GM23338 (cell line): ENCODE measurements around the gene FLT3. TPM values are rescaled to one million over a fixed set of nuclear protein-coding genes. Genes with fewer than 3 reads are reported as not detected.

Experiments used
- ATAC-seq: fragments of 200-7000 bp; cut with Tn5 transposase; 3 replicates; pipeline ENCODE4 v1.9.1; 2020
- DNase-seq: peaks from one replicate; pipeline ENCODE4 v3.0.0-alpha.2; 2015; ENCODE audit warnings: low spot score
- H2AFZ ChIP-seq: fragments of 200-600 bp; sonication (generic); 2 replicates; pipeline ENCODE4 v1.8.0; 2016; ENCODE audit warnings: antibody characterized with exemption, mild to moderate bottlenecking, moderate library complexity
- H3F3A ChIP-seq: fragments of 200-600 bp; sonication (generic); replicated peaks from 2 replicates; pipeline ENCODE4 v1.8.0; 2017; ENCODE audit warnings: antibody characterized with exemption, mixed run types, low read depth
- H3K27ac ChIP-seq: fragments of 200-600 bp; sonication (generic); 2 replicates; pipeline ENCODE4 v1.6.1; 2016; ENCODE audit warnings: low read depth
- H3K27me3 ChIP-seq: fragments of 200-600 bp; sonication (generic); 2 replicates; pipeline ENCODE4 v1.8.0; 2016; ENCODE audit warnings: mild to moderate bottlenecking, mixed run types, moderate library complexity; ENCODE audit not compliant: insufficient read depth
- H3K36me3 ChIP-seq: fragments of 200-600 bp; sonication (generic); 2 replicates; pipeline ENCODE4 v1.8.0; 2016; ENCODE audit warnings: mild to moderate bottlenecking; ENCODE audit not compliant: insufficient read depth
- H3K4me1 ChIP-seq: fragments of 200-600 bp; sonication (generic); 2 replicates; pipeline ENCODE4 v1.8.0; 2016; ENCODE audit warnings: mild to moderate bottlenecking, moderate library complexity; ENCODE audit not compliant: insufficient read depth
- H3K4me2 ChIP-seq: fragments of 200-600 bp; sonication (generic); 2 replicates; pipeline ENCODE4 v1.7.1; 2017; ENCODE audit warnings: mixed run types
- H3K4me3 ChIP-seq: fragments of 200-600 bp; sonication (generic); 2 replicates; pipeline ENCODE4 v1.6.1; 2016; ENCODE audit warnings: mixed run types
- H3K79me2 ChIP-seq: fragments of 200-600 bp; sonication (generic); replicated peaks from 2 replicates; pipeline ENCODE4 v1.8.0; 2017; ENCODE audit warnings: mild to moderate bottlenecking; ENCODE audit not compliant: insufficient read depth
- H3K9me2 ChIP-seq: fragments of 200-600 bp; sonication (generic); 2 replicates; pipeline ENCODE4 v1.8.0; 2017; ENCODE audit not compliant: insufficient read depth
- H4K20me1 ChIP-seq: fragments of 200-600 bp; sonication (generic); replicated peaks from 2 replicates; pipeline ENCODE4 v1.8.0; 2017; ENCODE audit warnings: mild to moderate bottlenecking; ENCODE audit not compliant: insufficient read depth
- H3K27ac Mint-ChIP-seq: 2 replicates; pipeline ENCODE4 v1.8.0; 2020; ENCODE audit warnings: inconsistent platforms, mild to moderate bottlenecking, moderate library complexity, mixed read lengths
- H3K27me3 Mint-ChIP-seq: 3 replicates; pipeline ENCODE4 v1.8.0; 2022; ENCODE audit warnings: low read depth, mild to moderate bottlenecking, moderate library complexity, mixed read lengths, inconsistent platforms; ENCODE audit not compliant: insufficient read depth, poor library complexity
- H3K36me3 Mint-ChIP-seq: 3 replicates; pipeline ENCODE4 v1.8.0; 2021; ENCODE audit warnings: low read depth, mild to moderate bottlenecking, inconsistent platforms, moderate library complexity, mixed read lengths
- H3K4me1 Mint-ChIP-seq: 3 replicates; pipeline ENCODE4 v1.8.0; 2020; ENCODE audit warnings: mild to moderate bottlenecking, inconsistent platforms, mixed read lengths
- H3K4me3 Mint-ChIP-seq: 3 replicates; pipeline ENCODE4 v1.8.0; 2021; ENCODE audit warnings: moderate library complexity, mild to moderate bottlenecking, inconsistent platforms, mixed read lengths
- H3K9me3 Mint-ChIP-seq: 3 replicates; pipeline ENCODE4 v1.8.0; 2020; ENCODE audit warnings: moderate library complexity, mild to moderate bottlenecking, inconsistent platforms, mixed read lengths
- CREB1 ChIP-seq: fragments of 250-450 bp; sonication (Bioruptor Pico); IDR thresholded peaks from 2 replicates; pipeline ENCODE4 v1.5.0; 2020; ENCODE audit warnings: low read depth, mild to moderate bottlenecking, moderate library complexity
- CTCF ChIP-seq, 2 experiments: fragments of 200-600 bp in 1 of 2; sonication (generic) in 1 of 2; conservative IDR thresholded peaks; 2 replicates each; pipeline versions ENCODE4 v1.5.1 to v1.6.1; 2016 to 2017; ENCODE audit warnings: antibody characterized with exemption in 2 of 2, low read depth in 2 of 2, mild to moderate bottlenecking in 2 of 2, moderate library complexity in 1 of 2
- EZH2 ChIP-seq: fragments of 200-600 bp; sonication (generic); IDR thresholded peaks from one replicate; pipeline ENCODE4 v1.8.0; 2017; ENCODE audit warnings: antibody characterized with exemption, mild to moderate bottlenecking, low read depth; ENCODE audit not compliant: unreplicated experiment
- EZH2phosphoT487 ChIP-seq: fragments of 200-600 bp; sonication (generic); IDR thresholded peaks from one replicate; pipeline ENCODE4 v1.8.1; 2018; ENCODE audit warnings: antibody characterized with exemption; ENCODE audit not compliant: unreplicated experiment
- JUNB ChIP-seq: IDR thresholded peaks from one replicate; pipeline ENCODE4 v1.6.1; 2016; ENCODE audit warnings: antibody characterized with exemption; ENCODE audit not compliant: unreplicated experiment
- NANOG ChIP-seq: IDR thresholded peaks from 2 replicates; pipeline ENCODE4 v1.6.1; 2016; ENCODE audit warnings: antibody characterized with exemption, borderline replicate concordance
- STAT1 ChIP-seq: IDR thresholded peaks from one replicate; pipeline ENCODE4 v1.6.1; 2016; ENCODE audit warnings: antibody characterized with exemption; ENCODE audit not compliant: unreplicated experiment
- ZNF114 ChIP-seq: fragments of 250-450 bp; sonication (Bioruptor Pico); IDR thresholded peaks from 2 replicates; pipeline ENCODE4 v1.5.0; 2020; ENCODE audit warnings: mild to moderate bottlenecking, moderate library complexity
- ZNF331 ChIP-seq: fragments of 250-450 bp; sonication (Bioruptor Pico); IDR thresholded peaks from 2 replicates; pipeline ENCODE4 v1.5.0; 2020; ENCODE audit warnings: low read depth, mild to moderate bottlenecking, moderate library complexity
- polyA plus RNA-seq: library from polyadenylated mRNA; unstranded; fragments of >200 nt; fragmentation: Nextera tagmentation; extraction: Ambion mirVana; gene quantifications from 2 replicates; pipeline ENCODE4 v1.2.1, GENCODE V29; 2016
- total RNA-seq: library from RNA; depleted of rRNA; stranded (reverse); fragments of >200 nt; shearing (Covaris generic); gene quantifications from 2 replicates; pipeline ENCODE4 v1.2.3, GENCODE V29; 2014
- TF ChIP-seq, protein P1 (sequence below): fragments of 250-450 bp; sonication (Bioruptor Pico); IDR thresholded peaks from 2 replicates; pipeline ENCODE4 v1.5.0; 2020; ENCODE audit warnings: mild to moderate bottlenecking, moderate library complexity

FLT3 gene
- total and polyA plus RNA-seq, 2 experiments from 2014 or later, result 0.17 to 0.44 TPM

DNA sequence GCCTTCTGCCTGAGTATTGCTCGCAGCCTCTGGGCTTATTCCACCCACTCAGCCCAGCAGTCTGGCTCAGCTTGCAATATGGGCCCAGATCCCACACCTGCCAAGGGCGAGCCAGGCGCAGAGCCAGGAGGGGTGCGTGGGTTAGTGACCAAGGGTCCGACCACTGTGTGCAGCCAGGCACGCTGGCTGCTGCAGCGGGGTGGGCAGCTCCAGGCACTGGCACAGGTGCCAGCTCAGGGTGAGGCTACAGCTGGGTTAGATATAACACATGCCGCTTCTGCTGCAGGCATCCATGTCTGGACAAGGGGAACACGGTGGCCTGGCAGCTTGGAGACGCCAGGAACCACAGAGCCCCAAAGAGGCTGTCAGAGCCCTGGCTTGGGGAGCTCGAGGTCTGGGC is 99.3 kb downstream of the FLT3 start:
- Histone ChIP-seq H3K36me3 (no peaks in the 10 kb centered on the region), H3K4me3 (no peak overlapping the region), H3K4me2 (no peak overlapping the region), H3K27ac (no peak overlapping the region), H3K9me2 (no peaks in the 10 kb centered on the region), H3K27me3 (no peaks in the 10 kb centered on the region), H3K4me1 (no peaks in the 10 kb centered on the region; the same call in 1 of the 2 replicates), H2AFZ (peak overlapping the region; percentile 60), H3K79me2 (no peaks in the 10 kb centered on the region), H4K20me1 (no peaks in the 10 kb centered on the region), H3F3A (no peaks in the 10 kb centered on the region; the same call in 1 of the 2 replicates)
- peaks cover 3% of the 10 kb centered on the region for H3K27me3 Mint-ChIP-seq
- peaks cover 9% of the 10 kb centered on the region for H3K4me1 Mint-ChIP-seq
- H3K36me3 Mint-ChIP-seq, result no peaks in the 10 kb centered on the region
- H3K4me3 Mint-ChIP-seq, result no peak overlapping the region
- no peak for DNase-seq
- no peaks in the 10 kb centered on the region for H3K9me3 Mint-ChIP-seq
- ATAC-seq, result peak; percentile 36
- no peak overlapping the region for H3K27ac Mint-ChIP-seq
- TF ChIP-seq STAT1, result no peak
- TF ChIP-seq ZNF114, result no peak
- TF ChIP-seq NANOG, result no peak
- no peak for TF ChIP-seq JUNB

GRCh38 chr13:28000567-28000966 is 99.8 kb downstream of the FLT3 start:
- TF ChIP-seq NANOG (no peak), CREB1 (CRISPR knock-in tag) (no peak), CTCF (conservative IDR thresholded peaks at IDR 0.05; ENCODE audit: low read depth in 2 of 2) (no peak), STAT1 (no peak), ZNF331 (CRISPR knock-in tag) (no peak), EZH2phosphoT487 (no peak), EZH2 (no peak), JUNB (no peak)
- TF ChIP-seq, protein P1, sequence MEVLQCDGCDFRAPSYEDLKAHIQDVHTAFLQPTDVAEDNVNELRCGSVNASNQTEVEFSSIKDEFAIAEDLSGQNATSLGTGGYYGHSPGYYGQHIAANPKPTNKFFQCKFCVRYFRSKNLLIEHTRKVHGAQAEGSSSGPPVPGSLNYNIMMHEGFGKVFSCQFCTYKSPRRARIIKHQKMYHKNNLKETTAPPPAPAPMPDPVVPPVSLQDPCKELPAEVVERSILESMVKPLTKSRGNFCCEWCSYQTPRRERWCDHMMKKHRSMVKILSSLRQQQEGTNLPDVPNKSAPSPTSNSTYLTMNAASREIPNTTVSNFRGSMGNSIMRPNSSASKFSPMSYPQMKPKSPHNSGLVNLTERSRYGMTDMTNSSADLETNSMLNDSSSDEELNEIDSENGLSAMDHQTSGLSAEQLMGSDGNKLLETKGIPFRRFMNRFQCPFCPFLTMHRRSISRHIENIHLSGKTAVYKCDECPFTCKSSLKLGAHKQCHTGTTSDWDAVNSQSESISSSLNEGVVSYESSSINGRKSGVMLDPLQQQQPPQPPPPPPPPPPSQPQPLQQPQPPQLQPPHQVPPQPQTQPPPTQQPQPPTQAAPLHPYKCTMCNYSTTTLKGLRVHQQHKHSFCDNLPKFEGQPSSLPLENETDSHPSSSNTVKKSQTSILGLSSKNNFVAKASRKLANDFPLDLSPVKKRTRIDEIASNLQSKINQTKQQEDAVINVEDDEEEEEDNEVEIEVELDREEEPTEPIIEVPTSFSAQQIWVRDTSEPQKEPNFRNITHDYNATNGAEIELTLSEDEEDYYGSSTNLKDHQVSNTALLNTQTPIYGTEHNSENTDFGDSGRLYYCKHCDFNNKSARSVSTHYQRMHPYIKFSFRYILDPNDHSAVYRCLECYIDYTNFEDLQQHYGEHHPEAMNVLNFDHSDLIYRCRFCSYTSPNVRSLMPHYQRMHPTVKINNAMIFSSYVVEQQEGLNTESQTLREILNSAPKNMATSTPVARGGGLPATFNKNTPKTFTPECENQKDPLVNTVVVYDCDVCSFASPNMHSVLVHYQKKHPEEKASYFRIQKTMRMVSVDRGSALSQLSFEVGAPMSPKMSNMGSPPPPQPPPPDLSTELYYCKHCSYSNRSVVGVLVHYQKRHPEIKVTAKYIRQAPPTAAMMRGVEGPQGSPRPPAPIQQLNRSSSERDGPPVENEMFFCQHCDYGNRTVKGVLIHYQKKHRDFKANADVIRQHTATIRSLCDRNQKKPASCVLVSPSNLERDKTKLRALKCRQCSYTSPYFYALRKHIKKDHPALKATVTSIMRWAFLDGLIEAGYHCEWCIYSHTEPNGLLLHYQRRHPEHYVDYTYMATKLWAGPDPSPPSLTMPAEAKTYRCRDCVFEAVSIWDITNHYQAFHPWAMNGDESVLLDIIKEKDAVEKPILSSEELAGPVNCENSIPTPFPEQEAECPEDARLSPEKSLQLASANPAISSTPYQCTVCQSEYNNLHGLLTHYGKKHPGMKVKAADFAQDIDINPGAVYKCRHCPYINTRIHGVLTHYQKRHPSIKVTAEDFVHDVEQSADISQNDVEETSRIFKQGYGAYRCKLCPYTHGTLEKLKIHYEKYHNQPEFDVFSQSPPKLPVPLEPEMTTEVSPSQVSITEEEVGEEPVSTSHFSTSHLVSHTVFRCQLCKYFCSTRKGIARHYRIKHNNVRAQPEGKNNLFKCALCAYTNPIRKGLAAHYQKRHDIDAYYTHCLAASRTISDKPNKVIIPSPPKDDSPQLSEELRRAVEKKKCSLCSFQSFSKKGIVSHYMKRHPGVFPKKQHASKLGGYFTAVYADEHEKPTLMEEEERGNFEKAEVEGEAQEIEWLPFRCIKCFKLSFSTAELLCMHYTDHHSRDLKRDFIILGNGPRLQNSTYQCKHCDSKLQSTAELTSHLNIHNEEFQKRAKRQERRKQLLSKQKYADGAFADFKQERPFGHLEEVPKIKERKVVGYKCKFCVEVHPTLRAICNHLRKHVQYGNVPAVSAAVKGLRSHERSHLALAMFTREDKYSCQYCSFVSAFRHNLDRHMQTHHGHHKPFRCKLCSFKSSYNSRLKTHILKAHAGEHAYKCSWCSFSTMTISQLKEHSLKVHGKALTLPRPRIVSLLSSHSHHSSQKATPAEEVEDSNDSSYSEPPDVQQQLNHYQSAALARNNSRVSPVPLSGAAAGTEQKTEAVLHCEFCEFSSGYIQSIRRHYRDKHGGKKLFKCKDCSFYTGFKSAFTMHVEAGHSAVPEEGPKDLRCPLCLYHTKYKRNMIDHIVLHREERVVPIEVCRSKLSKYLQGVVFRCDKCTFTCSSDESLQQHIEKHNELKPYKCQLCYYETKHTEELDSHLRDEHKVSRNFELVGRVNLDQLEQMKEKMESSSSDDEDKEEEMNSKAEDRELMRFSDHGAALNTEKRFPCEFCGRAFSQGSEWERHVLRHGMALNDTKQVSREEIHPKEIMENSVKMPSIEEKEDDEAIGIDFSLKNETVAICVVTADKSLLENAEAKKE (CRISPR knock-in tag), result no peak
- H3K4me1 Mint-ChIP-seq, result peaks cover 9% of the 10 kb centered on the region

More at GRCh38 chr13:28000567-28000966, 99.8 kb downstream of the FLT3 start:
- no peaks in the 10 kb centered on the region for H3K36me3 ChIP-seq
- H3F3A ChIP-seq, result no peaks in the 10 kb centered on the region; the same call in 1 of the 2 replicates
- H3K9me2 ChIP-seq, result no peaks in the 10 kb centered on the region
- no peaks in the 10 kb centered on the region for H3K79me2 ChIP-seq
- H3K27me3 Mint-ChIP-seq, result peaks cover 3% of the 10 kb centered on the region
- ATAC-seq (peak; percentile 83), DNase-seq (peak; percentile 49)
- no peak overlapping the region for H3K4me3 ChIP-seq
- H3K9me3 Mint-ChIP-seq, result no peaks in the 10 kb centered on the region
- H3K4me1 ChIP-seq, result no peaks in the 10 kb centered on the region; the same call in 1 of the 2 replicates
- no peak overlapping the region for H3K27ac Mint-ChIP-seq
- no peak overlapping the region for H3K4me2 ChIP-seq
- peak overlapping the region; percentile 60 for H2AFZ ChIP-seq
- H4K20me1 ChIP-seq, result no peaks in the 10 kb centered on the region
- H3K36me3 Mint-ChIP-seq, result no peaks in the 10 kb centered on the region
- no peaks in the 10 kb centered on the region for H3K27me3 ChIP-seq
- H3K4me3 Mint-ChIP-seq, result no peak overlapping the region
- no peak overlapping the region for H3K27ac ChIP-seq
